Chondrocyte (in vitro differentiated cells): ENCODE data around the gene EXOC1L. TPM values are rescaled to one million over a fixed set of nuclear protein-coding genes. Genes with fewer than 3 reads are reported as not detected.

Source experiments
- DNase-seq: peaks from one replicate; pipeline ENCODE4 v3.0.0; 2021; ENCODE audit warnings: mixed read lengths, low spot score
- H3K27ac Mint-ChIP-seq: one replicate; pipeline ENCODE4 v1.8.0; 2021; ENCODE audit warnings: mild to moderate bottlenecking, moderate library complexity, mixed read lengths; ENCODE audit not compliant: unreplicated experiment
- H3K27me3 Mint-ChIP-seq: 2 replicates; pipeline ENCODE4 v1.8.0; 2021; ENCODE audit warnings: low read depth, mixed read lengths
- H3K36me3 Mint-ChIP-seq: 2 replicates; pipeline ENCODE4 v1.8.0; 2021; ENCODE audit warnings: low read depth, mixed read lengths
- H3K4me1 Mint-ChIP-seq: 2 replicates; pipeline ENCODE4 v1.8.0; 2021; ENCODE audit warnings: low read depth, mild to moderate bottlenecking, mixed read lengths
- H3K4me3 Mint-ChIP-seq: one replicate; pipeline ENCODE4 v1.8.0; 2021; ENCODE audit warnings: mild to moderate bottlenecking, moderate library complexity, mixed read lengths; ENCODE audit not compliant: unreplicated experiment
- H3K9me3 Mint-ChIP-seq: 2 replicates; pipeline ENCODE4 v1.8.0; 2021; ENCODE audit warnings: low read depth, mixed read lengths
- CTCF ChIP-seq: fragments of 200-600 bp; sonication (generic); IDR thresholded peaks from 2 replicates; pipeline ENCODE4 v1.5.0; 2021; ENCODE audit warnings: antibody characterized with exemption, mild to moderate bottlenecking, moderate library complexity
- total RNA-seq: library from RNA; stranded (reverse); gene quantifications from 3 replicates; pipeline ENCODE4 v1.2.1, GENCODE V29; 2021

Gene EXOC1L
- total RNA-seq, 1 donor from 2014 or later = not detected

- Mint-ChIP-seq H3K4me3 (no peak within 1 kb of the TSS), H3K9me3 (no peaks in the 10 kb centered on the region), H3K27me3 (no peaks in the 10 kb centered on the region), H3K36me3 (peaks cover 3% of the 10 kb centered on the region), H3K4me1 (peaks cover 8% of the 10 kb centered on the region), H3K27ac (peak within 1 kb of the TSS; percentile 95)
- DNase-seq = peak; percentile 100
- TF ChIP-seq CTCF = no peak
Observed at GRCh38 chr4:55853484-55854046, 34.0 kb downstream of the EXOC1L start, which contains the start of gene EXOC1. TSS of gene EXOC1 (plus strand) at chr4:55853648. CDS start at chr4:55858324, 4,676 bp downstream.

GRCh38 chr4:55854129-55854528 is 34.5 kb downstream of the EXOC1L start:
- Mint-ChIP-seq H3K27ac (peak overlapping the region; percentile 95), H3K27me3 (no peaks in the 10 kb centered on the region), H3K4me1 (peaks cover 8% of the 10 kb centered on the region), H3K36me3 (peaks cover 5% of the 10 kb centered on the region), H3K4me3 (no peak overlapping the region), H3K9me3 (no peaks in the 10 kb centered on the region)
- DNase-seq = no peak
- no peak for TF ChIP-seq CTCF

GRCh38 chr4:55857586-55857985 is 38.0 kb downstream of the EXOC1L start:
- Mint-ChIP-seq H3K9me3 (no peaks in the 10 kb centered on the region), H3K4me1 (peaks cover 4% of the 10 kb centered on the region), H3K36me3 (peaks cover 11% of the 10 kb centered on the region), H3K27me3 (no peaks in the 10 kb centered on the region), H3K27ac (no peak overlapping the region), H3K4me3 (no peak overlapping the region)
- TF ChIP-seq CTCF = no peak
- DNase-seq = no peak

- H3K27me3 Mint-ChIP-seq = no peaks in the 10 kb centered on the region
- H3K4me3 Mint-ChIP-seq = no peak overlapping the region
- no peak overlapping the region for H3K27ac Mint-ChIP-seq
- DNase-seq = no peak
- H3K36me3 Mint-ChIP-seq = peaks cover 11% of the 10 kb centered on the region
- no peak for TF ChIP-seq CTCF
- H3K9me3 Mint-ChIP-seq = no peaks in the 10 kb centered on the region
- H3K4me1 Mint-ChIP-seq = no peaks in the 10 kb centered on the region
Observed at GRCh38 chr4:55859711-55860110, 40.1 kb downstream of the EXOC1L start.

GRCh38 chr4:55864577-55865223 is 45.1 kb downstream of the EXOC1L start:
- TF ChIP-seq CTCF = no peak
- Mint-ChIP-seq H3K27me3 (no peaks in the 10 kb centered on the region), H3K4me1 (peaks cover 31% of the 10 kb centered on the region), H3K9me3 (no peaks in the 10 kb centered on the region), H3K4me3 (no peak overlapping the region), H3K27ac (peak overlapping the region; percentile 88), H3K36me3 (peaks cover 17% of the 10 kb centered on the region)
- DNase-seq = no peak
